Endometrium (tissue), 2 donors: ENCODE data around the gene EXOC6B.

Experiments
- FAIRE-seq: peaks from 2 replicates; lab custom pipeline; 2012; peaks lifted over from hg19 to GRCh38; lab: Jason Lieb, UNC
- donor health status: control.
- donor health status: control.

Gene EXOC6B

GRCh38 chr2:72210470-72210869, 615.4 kb downstream of the EXOC6B start:
- FAIRE-seq, result no peak

GRCh38 chr2:72208225-72208624, 617.6 kb downstream of the EXOC6B start:
- FAIRE-seq, result no peak

- no peak for FAIRE-seq
These were observed 618.5 kb downstream of the EXOC6B start for GRCh38 chr2:72207334-72207733.

- no peak for FAIRE-seq
These were observed 620.3 kb downstream of the EXOC6B start for GRCh38 chr2:72205504-72205881.

- no peak for FAIRE-seq
These were observed 620.9 kb downstream of the EXOC6B start for GRCh38 chr2:72204786-72205503.

GRCh38 chr2:72204156-72204785, 621.6 kb downstream of the EXOC6B start:
- FAIRE-seq, result no peak

GRCh38 chr2:72198532-72199241, 627.1 kb downstream of the EXOC6B start:
- no peak for FAIRE-seq

- FAIRE-seq, result no peak
These were observed 632.1 kb downstream of the EXOC6B start for GRCh38 chr2:72193723-72194122.

- no peak for FAIRE-seq
These were observed 634.4 kb downstream of the EXOC6B start for GRCh38 chr2:72191441-72191840.

- no peak for FAIRE-seq
These were observed 640.6 kb downstream of the EXOC6B start for GRCh38 chr2:72185206-72185605.

GRCh38 chr2:72183466-72183865, 642.4 kb downstream of the EXOC6B start:
- FAIRE-seq, result no peak

- FAIRE-seq, result no peak
These were observed 642.8 kb downstream of the EXOC6B start for GRCh38 chr2:72183016-72183415.

GRCh38 chr2:72182547-72182946, 643.3 kb downstream of the EXOC6B start:
- no peak for FAIRE-seq

GRCh38 chr2:72181616-72182015, 644.2 kb downstream of the EXOC6B start:
- no peak for FAIRE-seq

GRCh38 chr2:72180351-72180750, 645.5 kb downstream of the EXOC6B start:
- no peak for FAIRE-seq

GRCh38 chr2:72178551-72178950, 647.3 kb downstream of the EXOC6B start:
- no peak for FAIRE-seq

GRCh38 chr2:72176281-72176680, 649.6 kb downstream of the EXOC6B start:
- FAIRE-seq, result no peak

- FAIRE-seq, result no peak
These were observed 650.2 kb downstream of the EXOC6B start for GRCh38 chr2:72175636-72176035.

- FAIRE-seq, result no peak
These were observed 652.1 kb downstream of the EXOC6B start for GRCh38 chr2:72173640-72174321.

- no peak for FAIRE-seq
These were observed 653.4 kb downstream of the EXOC6B start for GRCh38 chr2:72172478-72172877.

GRCh38 chr2:72166279-72166678, 659.6 kb downstream of the EXOC6B start:
- no peak for FAIRE-seq

- no peak for FAIRE-seq
These were observed 660.0 kb downstream of the EXOC6B start for GRCh38 chr2:72165792-72166191.

GRCh38 chr2:72162574-72162973, 663.3 kb downstream of the EXOC6B start:
- no peak for FAIRE-seq
